Endothelial cell of umbilical vein (primary cell): Measurements from ENCODE around the gene THOC5. TPM values are rescaled to one million over a fixed set of nuclear protein-coding genes. Genes with fewer than 3 reads are reported as not detected.

Experiments used
- BruUV-seq: library from RNA; stranded (reverse); fragments of 400-500 nt; replicated peaks from 2 replicates; lab custom pipeline; 2021; lab: Mats Ljungman, UMichigan
- CTCF ChIA-PET: fragments of 300-600, 350-600 bp; sonication (Branson Sonifier 250); formaldehyde crosslinking; loops from one replicate; lab custom pipeline; 2021; ENCODE audit warnings: antibody characterized with exemption, inconsistent platforms; lab: Charles Lee
- POLR2A ChIA-PET: fragments of 300-600, 350-600 bp; sonication (Branson Sonifier 250); formaldehyde crosslinking; loops from one replicate; lab custom pipeline; 2021; ENCODE audit warnings: antibody characterized with exemption, inconsistent platforms; lab: Charles Lee
- DNase-seq: peaks from one replicate; pipeline ENCODE4 v3.0.0-alpha.2; 2011; ENCODE audit warnings: low read depth, low spot score
- FAIRE-seq: peaks from 2 replicates; lab custom pipeline; 2011; peaks lifted over from hg19 to GRCh38; lab: Jason Lieb, UNC
- H2AFZ ChIP-seq: 2 replicates; pipeline ENCODE4 v1.6.0; 2012; ENCODE audit warnings: low read depth, low read length, control low read depth, inconsistent platforms
- H3K27ac ChIP-seq: 2 replicates; pipeline ENCODE4 v1.5.1; 2011; ENCODE audit warnings: low read depth, mild to moderate bottlenecking, control low read depth, low read length, moderate library complexity; ENCODE audit not compliant: insufficient read depth
- H3K27me3 ChIP-seq, 2 experiments: 2 replicates each; pipeline versions ENCODE4 v1.6.0 to v1.6.1; 2011; ENCODE audit warnings: low read length in 2 of 2, mixed read lengths in 1 of 2; ENCODE audit not compliant: control insufficient read depth in 2 of 2, insufficient read depth in 2 of 2
- H3K36me3 ChIP-seq, 2 experiments: 2 replicates in 1 of 2; 3 replicates in 1 of 2; pipeline ENCODE4 v1.5.1; 2011; ENCODE audit warnings: low read length in 2 of 2, mild to moderate bottlenecking in 1 of 2, moderate library complexity in 1 of 2; ENCODE audit not compliant: control insufficient read depth in 2 of 2, insufficient read depth in 2 of 2; ENCODE audit errors: extremely low read depth in 1 of 2
- H3K4me1 ChIP-seq: 3 replicates; pipeline ENCODE4 v1.5.1; 2011; ENCODE audit warnings: mild to moderate bottlenecking, low read length; ENCODE audit not compliant: control insufficient read depth, insufficient read depth; ENCODE audit errors: extremely low read depth
- H3K4me2 ChIP-seq: 2 replicates; pipeline ENCODE4 v1.6.1; 2011; ENCODE audit warnings: low read length, control low read depth, mixed read lengths; ENCODE audit not compliant: insufficient read depth
- H3K4me3 ChIP-seq, 3 experiments: fragments of 200-600 bp in 1 of 3; sonication (generic), shearing (Covaris generic) in 1 of 3; replicated peaks in 1 of 3; 2 replicates each; pipeline ENCODE4 v1.5.1; 2011 to 2016; ENCODE audit warnings: control low read depth in 3 of 3, low read length in 3 of 3, mild to moderate bottlenecking in 2 of 3, inconsistent platforms in 1 of 3, low read depth in 1 of 3, moderate library complexity in 1 of 3; ENCODE audit not compliant: insufficient read depth in 1 of 3
- H3K79me2 ChIP-seq: 2 replicates; pipeline ENCODE4 v1.6.0; 2012; ENCODE audit warnings: low read length, inconsistent platforms; ENCODE audit not compliant: control insufficient read depth, insufficient read depth
- H3K9ac ChIP-seq: replicated peaks from 2 replicates; pipeline ENCODE3; 2011; ENCODE audit warnings: low read length, control low read depth; ENCODE audit not compliant: insufficient read depth; ENCODE audit errors: extremely low read depth
- H3K9me1 ChIP-seq: replicated peaks from 3 replicates; pipeline ENCODE4 v1.6.0; 2011; ENCODE audit warnings: mild to moderate bottlenecking, low read length; ENCODE audit not compliant: control insufficient read depth, insufficient read depth; ENCODE audit errors: extremely low read depth
- H3K9me3 ChIP-seq: replicated peaks from 2 replicates; pipeline ENCODE4 v1.5.1; 2012; ENCODE audit warnings: low read length, inconsistent platforms; ENCODE audit not compliant: control insufficient read depth, insufficient read depth
- H4K20me1 ChIP-seq: replicated peaks from 2 replicates; pipeline ENCODE3; 2011; ENCODE audit warnings: mild to moderate bottlenecking, low read length; ENCODE audit not compliant: control insufficient read depth, insufficient read depth; ENCODE audit errors: extremely low read depth
- CTCF ChIP-seq, 2 donors: IDR thresholded peaks; 1 replicate in 1 of 2; 2 replicates in 1 of 2; pipeline ENCODE4 v1.5.1; 2011; ENCODE audit warnings: low read length in 2 of 2, mild to moderate bottlenecking in 2 of 2, moderate library complexity in 2 of 2, control low read depth in 1 of 2, inconsistent platforms in 1 of 2, low read depth in 1 of 2; ENCODE audit not compliant: insufficient read depth in 1 of 2; ENCODE audit errors: extremely low read depth in 1 of 2
- EZH2 ChIP-seq: IDR thresholded peaks from 2 replicates; pipeline ENCODE4 v1.6.1; 2012; ENCODE audit warnings: borderline replicate concordance, low read depth, mild to moderate bottlenecking, moderate library complexity, low read length, inconsistent platforms; ENCODE audit not compliant: severe bottlenecking
- FOS ChIP-seq: IDR thresholded peaks from 2 replicates; pipeline ENCODE4 v1.6.1; 2011; ENCODE audit warnings: mild to moderate bottlenecking, low read length, moderate library complexity, borderline replicate concordance; ENCODE audit not compliant: insufficient read depth
- GATA2 ChIP-seq: IDR thresholded peaks from 2 replicates; pipeline ENCODE4 v1.7.0; 2011; ENCODE audit warnings: low read depth, mild to moderate bottlenecking, moderate library complexity, mixed read lengths, low read length; ENCODE audit not compliant: insufficient read length, insufficient read depth
- JUN ChIP-seq: IDR thresholded peaks from 2 replicates; pipeline ENCODE4 v1.6.1; 2011; ENCODE audit warnings: borderline replicate concordance, low read depth; ENCODE audit not compliant: insufficient read length, insufficient read depth
- MAX ChIP-seq: IDR thresholded peaks from 2 replicates; pipeline ENCODE4 v1.6.1; 2011; ENCODE audit not compliant: insufficient read depth, insufficient read length
- MYC ChIP-seq: IDR thresholded peaks from one replicate; pipeline ENCODE4 v1.6.1; 2011; ENCODE audit warnings: mild to moderate bottlenecking, low read depth, low read length
- POLR2A ChIP-seq: IDR thresholded peaks from 2 replicates; pipeline ENCODE4 v1.6.1; 2012; ENCODE audit warnings: low read depth, mild to moderate bottlenecking, control low read depth, low read length
- POLR2AphosphoS5 ChIP-seq: IDR thresholded peaks from 2 replicates; pipeline ENCODE4 v1.6.1; 2012; ENCODE audit warnings: low read depth, mild to moderate bottlenecking, control low read depth, low read length, moderate library complexity; ENCODE audit not compliant: insufficient read depth
- dilution Hi-C: fragments of 300-500 bp; cut with MboI; formaldehyde crosslinking; loops from one replicate; pipeline ENCODE4 v1.15.0; 2019; ENCODE audit warnings: low sequenced_read_pairs; ENCODE audit not compliant: extremely low pct_ligation_motif_present
- intact Hi-C: fragments of 100-400 bp; cut with micrococcal nuclease; formaldehyde crosslinking; loops from one replicate; pipeline ENCODE4 v1.10.0; 2022
- polyA plus RNA-seq, 4 experiments: library from polyadenylated mRNA; depleted of rRNA in 3 of 4; stranded (reverse) in 3 of 4; unstranded in 1 of 4; fragments of >200 nt; gene quantifications; 2 replicates each; pipeline versions ENCODE4 v1.2.1 to v1.2.3, GENCODE V29; 2011 to 2012; ENCODE audit warnings: missing spikeins in 1 of 4
- total RNA-seq: library from RNA; stranded (reverse); gene quantifications from 2 replicates; pipeline ENCODE4 v1.2.3, GENCODE V29; 2021

The THOC5 gene
- total and polyA plus RNA-seq, 2 donors (not counting 3 experiments of a cell fraction or from before 2014, with no cell fraction given), result 35.0 to 82.9 TPM

DNA sequence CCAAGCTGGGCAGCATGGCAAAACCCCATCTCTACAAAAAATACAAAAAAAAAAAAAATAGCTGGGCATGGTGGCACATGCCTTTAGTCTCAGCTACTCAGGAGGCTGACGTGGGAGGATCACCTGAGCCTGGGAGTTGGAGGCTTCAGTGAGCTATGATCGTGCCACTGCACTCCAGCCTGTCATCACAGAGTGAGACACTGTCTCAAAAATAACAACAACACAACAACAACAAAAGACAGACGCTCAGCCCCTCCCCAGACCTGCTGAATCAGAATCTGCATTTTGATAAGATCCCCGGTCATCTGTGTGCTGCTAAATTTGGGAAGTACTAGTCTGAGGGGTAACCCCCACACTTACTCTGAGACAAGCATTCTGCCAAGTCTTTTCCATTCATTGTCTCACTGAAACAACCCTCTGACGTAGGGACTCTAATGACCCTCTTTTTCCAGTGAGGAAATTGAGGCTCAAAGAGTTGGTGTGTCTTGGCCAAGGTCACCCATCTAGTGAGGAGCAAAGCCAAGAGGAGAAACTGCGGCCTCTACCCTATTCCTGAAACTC, 66.1 kb downstream of the THOC5 start:
- no peaks in the 10 kb centered on the region for H3K79me2 ChIP-seq
- ChIA-PET CTCF (interaction anchor here (1.1 to 1.9 kb wide), 2 partner anchors 10 to 18 kb away, joined by 4 read pairs; no protein-coding TSS in a partner anchor), POLR2A (no interaction called here)
- no peaks in the 10 kb centered on the region for H3K4me1 ChIP-seq
- no peak overlapping the region for H3K9ac ChIP-seq
- intact Hi-C loops, result no loop called here
- no peak for DNase-seq
- H2AFZ ChIP-seq, result no peak overlapping the region
- no peak overlapping the region for H3K4me3 ChIP-seq
- BruUV-seq, result no TSS peak
- no peak for TF ChIP-seq FOS
- TF ChIP-seq EZH2, result no peak
- TF ChIP-seq MYC, result no peak
- TF ChIP-seq JUN, result no peak
- no peak for TF ChIP-seq MAX
- TF ChIP-seq POLR2AphosphoS5, result no peak
- no peak for TF ChIP-seq POLR2A
- no peaks in the 10 kb centered on the region for H4K20me1 ChIP-seq
- H3K36me3 ChIP-seq, result no peaks in the 10 kb centered on the region
- no peak for FAIRE-seq
- no peaks in the 10 kb centered on the region for H3K9me1 ChIP-seq
- H3K27me3 ChIP-seq, result no peaks in the 10 kb centered on the region
- H3K9me3 ChIP-seq, result no peaks in the 10 kb centered on the region
- dilution Hi-C loops, result no loop called here
- no peak overlapping the region for H3K27ac ChIP-seq
- H3K4me2 ChIP-seq, result no peak overlapping the region

GRCh38 chr22:29485448-29485847, 68.1 kb downstream of the THOC5 start:
- Histone ChIP-seq H3K9ac (no peak overlapping the region), H3K9me3 (no peaks in the 10 kb centered on the region), H3K36me3 (no peaks in the 10 kb centered on the region), H2AFZ (no peak overlapping the region), H3K4me2 (no peak overlapping the region), H4K20me1 (no peaks in the 10 kb centered on the region), H3K27ac (no peak overlapping the region), H3K4me3 (no peak overlapping the region), H3K27me3 (peaks cover 13 to 16% of the 10 kb centered on the region in 2 experiments), H3K9me1 (no peaks in the 10 kb centered on the region), H3K4me1 (peaks cover 5% of the 10 kb centered on the region), H3K79me2 (no peaks in the 10 kb centered on the region)
- CTCF ChIA-PET, result interaction anchor here (0.9 to 2.4 kb wide), 2 partner anchors 14 to 16 kb away, joined by 3 to 10 read pairs; no protein-coding TSS in a partner anchor
- DNase-seq (no peak), FAIRE-seq (no peak)
- POLR2A ChIA-PET, result no interaction called here
- intact Hi-C loops, result no loop called here
- TF ChIP-seq FOS, result no peak
- no peak for TF ChIP-seq CTCF (IDR thresholded peaks at IDR 0.05; ENCODE audit: extremely low read depth in 1 of 2, insufficient read depth in 1 of 2, low read depth in 1 of 2, low read length in 2 of 2)
- no peak for TF ChIP-seq MYC
- no peak for TF ChIP-seq GATA2
- BruUV-seq, result no TSS peak
- dilution Hi-C loops, result no loop called here
